Measurements from ENCODE around the gene UBE2E2.
A peak's percentile ranks its signal among the peaks of the same experiment; 100 is the strongest.

UBE2E2 gene

GRCh38 chr3:23239211-23240068 is 36.3 kb downstream of the UBE2E2 start:
- DNase-seq (ENCODE audit: low spot score): no peak
- no peak for FAIRE-seq

GRCh38 chr3:23240171-23240785 is 37.2 kb downstream of the UBE2E2 start:
- DNase-seq (ENCODE audit: low spot score) (no peak), FAIRE-seq (no peak)

- FAIRE-seq: no peak
- DNase-seq (ENCODE audit: low spot score): no peak
Measured at GRCh38 chr3:23241256-23241655, 38.1 kb downstream of the UBE2E2 start.

GRCh38 chr3:23242106-23242505 is 39.0 kb downstream of the UBE2E2 start:
- DNase-seq (ENCODE audit: low spot score): no peak
- no peak for FAIRE-seq

- FAIRE-seq (no peak), DNase-seq (ENCODE audit: low spot score) (no peak)
Measured at GRCh38 chr3:23244324-23245041, 41.4 kb downstream of the UBE2E2 start.

GRCh38 chr3:23246651-23247050 is 43.5 kb downstream of the UBE2E2 start:
- FAIRE-seq (no peak), DNase-seq (ENCODE audit: low spot score) (no peak)

- FAIRE-seq (no peak), DNase-seq (ENCODE audit: low spot score) (no peak)
Measured at GRCh38 chr3:23248594-23249131, 45.5 kb downstream of the UBE2E2 start.

- no peak for DNase-seq (ENCODE audit: low spot score)
- no peak for FAIRE-seq
Measured at GRCh38 chr3:23249961-23250360, 46.8 kb downstream of the UBE2E2 start.

GRCh38 chr3:23252122-23252521 is 49.0 kb downstream of the UBE2E2 start:
- DNase-seq (ENCODE audit: low spot score) (no peak), FAIRE-seq (no peak)

- no peak for DNase-seq (ENCODE audit: low spot score)
- peak; percentile 17 for FAIRE-seq
Measured at GRCh38 chr3:23253214-23253613, 50.1 kb downstream of the UBE2E2 start.

- FAIRE-seq (no peak), DNase-seq (ENCODE audit: low spot score) (no peak)
Measured at GRCh38 chr3:23254282-23254681, 51.2 kb downstream of the UBE2E2 start.

- FAIRE-seq (no peak), DNase-seq (ENCODE audit: low spot score) (no peak)
Measured at GRCh38 chr3:23254835-23255234, 51.7 kb downstream of the UBE2E2 start.

- no peak for FAIRE-seq
- no peak for DNase-seq (ENCODE audit: low spot score)
Measured at GRCh38 chr3:23256741-23257435, 53.8 kb downstream of the UBE2E2 start.

GRCh38 chr3:23258110-23258509 is 55.0 kb downstream of the UBE2E2 start:
- FAIRE-seq (no peak), DNase-seq (ENCODE audit: low spot score) (peak; percentile 26)

- DNase-seq (ENCODE audit: low spot score) (no peak), FAIRE-seq (no peak)
Measured at GRCh38 chr3:23259515-23259914, 56.4 kb downstream of the UBE2E2 start.

GRCh38 chr3:23262766-23263165 is 59.6 kb downstream of the UBE2E2 start:
- no peak for DNase-seq (ENCODE audit: low spot score)
- peak; percentile 84 for FAIRE-seq

GRCh38 chr3:23263796-23264195 is 60.7 kb downstream of the UBE2E2 start:
- FAIRE-seq (no peak), DNase-seq (ENCODE audit: low spot score) (no peak)

- peak; percentile 20 for DNase-seq (ENCODE audit: low spot score)
- FAIRE-seq: no peak
Measured at GRCh38 chr3:23264413-23264812, 61.3 kb downstream of the UBE2E2 start.

GRCh38 chr3:23270423-23270822 is 67.3 kb downstream of the UBE2E2 start:
- DNase-seq (ENCODE audit: low spot score): no peak
- no peak for FAIRE-seq

GRCh38 chr3:23271876-23272741 is 69.0 kb downstream of the UBE2E2 start:
- DNase-seq (ENCODE audit: low spot score) (no peak), FAIRE-seq (no peak)
